ENCODE results near the gene PHLDA3.

DNA sequence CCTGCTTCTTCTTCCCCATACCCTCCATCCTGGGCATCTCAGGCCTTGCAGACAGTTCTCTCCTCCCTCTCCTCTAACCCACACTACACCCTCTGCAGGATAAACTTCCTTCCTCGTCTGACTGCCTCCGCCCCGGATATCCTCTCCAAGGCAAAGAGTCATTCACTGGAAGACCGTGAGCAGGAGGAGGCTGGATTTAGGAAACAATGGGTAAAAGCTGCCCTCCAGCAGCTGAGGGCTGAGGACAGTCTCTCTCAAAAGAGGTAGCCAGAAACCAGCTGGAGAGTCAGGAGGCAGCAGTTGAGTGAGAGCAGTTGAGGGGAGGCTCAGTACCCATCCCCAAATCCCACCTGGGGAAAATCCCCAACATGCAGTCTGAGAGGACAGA is 36.5 kb upstream of the PHLDA3 start:
- TF ChIP-seq, protein P1, sequence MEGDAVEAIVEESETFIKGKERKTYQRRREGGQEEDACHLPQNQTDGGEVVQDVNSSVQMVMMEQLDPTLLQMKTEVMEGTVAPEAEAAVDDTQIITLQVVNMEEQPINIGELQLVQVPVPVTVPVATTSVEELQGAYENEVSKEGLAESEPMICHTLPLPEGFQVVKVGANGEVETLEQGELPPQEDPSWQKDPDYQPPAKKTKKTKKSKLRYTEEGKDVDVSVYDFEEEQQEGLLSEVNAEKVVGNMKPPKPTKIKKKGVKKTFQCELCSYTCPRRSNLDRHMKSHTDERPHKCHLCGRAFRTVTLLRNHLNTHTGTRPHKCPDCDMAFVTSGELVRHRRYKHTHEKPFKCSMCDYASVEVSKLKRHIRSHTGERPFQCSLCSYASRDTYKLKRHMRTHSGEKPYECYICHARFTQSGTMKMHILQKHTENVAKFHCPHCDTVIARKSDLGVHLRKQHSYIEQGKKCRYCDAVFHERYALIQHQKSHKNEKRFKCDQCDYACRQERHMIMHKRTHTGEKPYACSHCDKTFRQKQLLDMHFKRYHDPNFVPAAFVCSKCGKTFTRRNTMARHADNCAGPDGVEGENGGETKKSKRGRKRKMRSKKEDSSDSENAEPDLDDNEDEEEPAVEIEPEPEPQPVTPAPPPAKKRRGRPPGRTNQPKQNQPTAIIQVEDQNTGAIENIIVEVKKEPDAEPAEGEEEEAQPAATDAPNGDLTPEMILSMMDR (IDR thresholded peaks at IDR 0.05 in 2 of 3, conservative IDR thresholded peaks at IDR 0.05 in 1 of 3; ENCODE audit: borderline replicate concordance in 1 of 3, insufficient read depth in 1 of 3, low read depth in 2 of 3, low read length in 2 of 3) = no peak
- no peak for TF ChIP-seq POLR2AphosphoS5 (IDR thresholded peaks at IDR 0.05; ENCODE audit: low read depth, low read length)
- no peak for TF ChIP-seq EZH2phosphoT487 (IDR thresholded peaks at IDR 0.05; ENCODE audit: borderline replicate concordance)
- TF ChIP-seq, protein P2, sequence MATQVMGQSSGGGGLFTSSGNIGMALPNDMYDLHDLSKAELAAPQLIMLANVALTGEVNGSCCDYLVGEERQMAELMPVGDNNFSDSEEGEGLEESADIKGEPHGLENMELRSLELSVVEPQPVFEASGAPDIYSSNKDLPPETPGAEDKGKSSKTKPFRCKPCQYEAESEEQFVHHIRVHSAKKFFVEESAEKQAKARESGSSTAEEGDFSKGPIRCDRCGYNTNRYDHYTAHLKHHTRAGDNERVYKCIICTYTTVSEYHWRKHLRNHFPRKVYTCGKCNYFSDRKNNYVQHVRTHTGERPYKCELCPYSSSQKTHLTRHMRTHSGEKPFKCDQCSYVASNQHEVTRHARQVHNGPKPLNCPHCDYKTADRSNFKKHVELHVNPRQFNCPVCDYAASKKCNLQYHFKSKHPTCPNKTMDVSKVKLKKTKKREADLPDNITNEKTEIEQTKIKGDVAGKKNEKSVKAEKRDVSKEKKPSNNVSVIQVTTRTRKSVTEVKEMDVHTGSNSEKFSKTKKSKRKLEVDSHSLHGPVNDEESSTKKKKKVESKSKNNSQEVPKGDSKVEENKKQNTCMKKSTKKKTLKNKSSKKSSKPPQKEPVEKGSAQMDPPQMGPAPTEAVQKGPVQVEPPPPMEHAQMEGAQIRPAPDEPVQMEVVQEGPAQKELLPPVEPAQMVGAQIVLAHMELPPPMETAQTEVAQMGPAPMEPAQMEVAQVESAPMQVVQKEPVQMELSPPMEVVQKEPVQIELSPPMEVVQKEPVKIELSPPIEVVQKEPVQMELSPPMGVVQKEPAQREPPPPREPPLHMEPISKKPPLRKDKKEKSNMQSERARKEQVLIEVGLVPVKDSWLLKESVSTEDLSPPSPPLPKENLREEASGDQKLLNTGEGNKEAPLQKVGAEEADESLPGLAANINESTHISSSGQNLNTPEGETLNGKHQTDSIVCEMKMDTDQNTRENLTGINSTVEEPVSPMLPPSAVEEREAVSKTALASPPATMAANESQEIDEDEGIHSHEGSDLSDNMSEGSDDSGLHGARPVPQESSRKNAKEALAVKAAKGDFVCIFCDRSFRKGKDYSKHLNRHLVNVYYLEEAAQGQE (IDR thresholded peaks at IDR 0.05; ENCODE audit: low read depth) = no peak
- no peak for TF ChIP-seq JUND (IDR thresholded peaks at IDR 0.05)
- no peak for TF ChIP-seq EZH2 (IDR thresholded peaks at IDR 0.05)
- no peak for TF ChIP-seq RAD21 (IDR thresholded peaks at IDR 0.05; ENCODE audit: low read depth)
- no peak for TF ChIP-seq POLR2A (IDR thresholded peaks at IDR 0.05; ENCODE audit: borderline replicate concordance, extremely low read depth, insufficient read depth, insufficient read length)
